Ecto neural progenitor cell (in vitro differentiated cells): ENCODE measurements around the gene CSNK1G1.

Experiments used
- DNase-seq: peaks from one replicate; pipeline ENCODE4 v3.0.0-alpha.2; 2018; ENCODE audit warnings: low spot score

Gene CSNK1G1

DNA sequence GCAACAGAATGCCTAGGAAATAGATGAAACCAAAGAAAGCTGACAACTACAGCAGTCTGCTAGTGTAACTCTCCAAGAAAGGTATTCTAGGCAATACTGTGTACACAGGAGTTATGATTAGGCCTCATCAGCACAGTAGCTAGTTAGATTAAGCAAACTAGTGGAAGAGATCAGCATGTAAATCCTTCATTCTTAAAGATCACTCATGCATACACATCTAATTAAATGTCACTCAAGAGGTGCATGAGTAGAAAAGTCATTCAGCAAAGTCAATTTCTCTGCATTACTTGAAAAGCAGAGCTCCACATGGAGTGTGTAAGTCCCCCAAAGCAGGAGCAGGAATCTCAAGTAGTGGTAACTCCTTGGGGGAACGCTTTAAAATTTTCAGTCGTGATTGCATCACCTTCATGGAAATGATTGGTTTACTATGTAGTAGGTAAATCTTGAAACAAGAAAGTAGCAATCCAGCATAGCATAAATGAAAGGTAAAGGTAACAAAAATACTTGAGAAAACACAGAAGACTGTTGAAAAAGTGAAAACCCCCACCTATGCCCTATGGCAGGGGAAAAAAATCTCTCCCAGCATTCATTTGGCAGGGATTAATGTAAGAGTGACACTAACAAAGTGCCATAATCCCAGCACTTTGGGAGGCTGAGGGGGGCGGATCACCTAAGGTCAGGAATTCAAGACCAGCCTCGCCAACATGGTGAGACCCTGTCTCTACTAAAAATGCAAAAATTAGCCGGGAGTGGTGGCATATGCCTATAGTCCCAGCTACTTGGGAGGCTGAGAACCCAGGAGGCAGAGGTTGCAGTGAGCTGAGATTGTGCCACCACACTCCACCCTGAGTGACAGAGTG, 163.8 kb downstream of the CSNK1G1 start:
- no peak for DNase-seq

GRCh38 chr15:64187396-64188191, 168.4 kb downstream of the CSNK1G1 start:
- DNase-seq = no peak

GRCh38 chr15:64185146-64185911, 170.6 kb downstream of the CSNK1G1 start:
- DNase-seq = no peak

DNA sequence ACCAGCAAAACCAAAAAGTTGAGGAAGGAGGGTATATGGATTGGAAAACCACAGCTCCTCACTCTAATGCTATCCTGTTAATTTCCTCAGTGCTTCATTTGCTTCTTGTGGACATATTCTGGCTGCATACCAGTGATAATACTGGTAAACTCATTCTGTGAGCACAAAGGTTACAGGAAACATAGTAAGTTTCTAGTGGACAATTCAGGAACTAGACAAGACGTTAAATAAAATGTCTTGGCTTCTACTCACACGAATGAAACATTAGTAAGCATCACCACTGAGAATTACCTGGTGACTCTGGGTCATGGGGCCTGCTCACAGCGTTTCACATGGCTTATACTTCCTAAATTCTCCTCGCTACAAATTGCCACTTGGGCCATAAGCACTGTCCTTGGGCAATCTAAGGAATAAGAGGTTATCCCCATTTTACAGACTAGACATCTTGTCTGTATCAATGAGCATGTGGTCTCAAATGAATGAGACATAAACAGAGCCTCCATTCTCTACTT, 173.1 kb downstream of the CSNK1G1 start:
- DNase-seq = no peak

DNA sequence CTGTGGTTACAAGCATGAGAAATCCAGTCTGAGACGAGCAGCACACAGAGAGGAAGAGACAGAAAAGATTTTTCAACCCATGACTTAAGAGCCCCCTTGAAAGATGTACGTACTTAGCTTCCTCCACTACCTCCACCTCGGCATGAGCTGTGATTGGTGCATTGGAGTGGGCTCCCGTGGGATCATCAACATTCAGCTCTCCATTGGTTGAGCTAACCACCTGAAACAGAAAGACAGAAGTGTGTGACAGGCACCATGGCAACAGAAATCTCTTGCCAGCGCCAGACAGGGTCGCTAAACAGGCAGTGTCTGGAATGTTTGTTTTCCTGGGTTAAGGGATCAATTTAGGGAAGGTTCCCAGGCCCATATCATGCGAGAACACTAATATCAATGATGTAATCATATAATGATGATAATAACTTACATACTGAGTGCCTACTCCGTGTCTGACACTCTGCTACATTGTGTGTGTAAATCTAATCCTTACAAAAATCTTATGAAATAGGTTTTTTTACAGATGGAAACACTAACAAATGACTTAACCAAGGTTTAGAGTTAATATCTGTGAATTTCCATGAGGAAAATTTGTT, 175.6 kb downstream of the CSNK1G1 start:
- DNase-seq = no peak

DNA sequence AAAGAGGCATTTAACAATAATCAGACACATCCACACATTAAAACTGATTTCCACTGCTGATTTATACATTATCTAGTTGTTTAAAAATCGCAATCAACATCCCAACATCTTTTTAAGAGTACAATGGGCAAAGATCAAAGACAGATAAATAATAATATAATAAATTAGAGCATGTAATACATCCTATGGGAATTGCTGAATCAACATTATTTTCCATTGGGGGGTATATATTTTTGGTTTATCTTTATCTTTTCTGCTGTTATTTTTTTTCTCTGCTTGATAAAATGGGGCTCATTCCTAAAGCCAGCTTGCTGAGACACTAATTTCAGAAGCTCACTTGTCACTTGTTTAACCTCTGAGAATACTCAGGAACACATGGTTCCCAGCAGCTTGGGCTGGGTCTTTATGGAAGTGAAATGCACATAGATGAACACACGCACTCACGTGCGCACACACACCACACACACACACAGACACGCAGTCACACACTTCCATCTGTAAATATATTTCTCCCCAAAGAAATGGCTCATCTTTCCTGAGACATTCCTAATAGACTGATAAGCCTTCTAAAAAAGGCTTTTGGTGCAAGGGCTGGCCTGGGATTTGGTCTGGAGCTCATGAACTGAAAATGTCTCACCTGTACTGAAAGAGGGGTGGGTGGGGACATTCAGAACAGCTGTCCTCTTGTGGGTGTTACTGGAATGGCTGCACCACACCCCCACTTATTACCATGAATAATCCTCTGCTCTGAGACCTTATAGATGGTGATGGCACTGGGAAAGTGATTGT, 189.7 kb downstream of the CSNK1G1 start:
- DNase-seq = no peak

DNA sequence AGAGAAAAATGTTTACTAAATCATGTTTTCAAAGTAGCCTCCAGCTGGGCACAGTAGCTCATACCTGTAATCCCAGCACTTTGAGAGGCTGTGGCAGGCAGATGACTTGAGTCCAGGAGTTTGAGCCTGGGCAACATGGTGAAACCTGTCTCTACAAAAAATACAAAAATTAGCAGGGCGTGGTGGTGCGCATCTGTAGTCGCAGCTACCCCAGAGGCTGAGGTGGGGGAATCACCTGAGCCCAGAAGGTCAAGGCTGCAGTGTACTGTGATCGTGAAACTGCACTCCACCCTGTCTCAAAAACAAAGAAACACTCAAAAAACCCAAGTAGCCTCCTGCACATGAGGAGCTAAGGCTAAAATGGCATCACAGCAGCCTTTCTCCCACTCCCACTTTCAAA, 191.5 kb downstream of the CSNK1G1 start:
- DNase-seq = no peak

DNA sequence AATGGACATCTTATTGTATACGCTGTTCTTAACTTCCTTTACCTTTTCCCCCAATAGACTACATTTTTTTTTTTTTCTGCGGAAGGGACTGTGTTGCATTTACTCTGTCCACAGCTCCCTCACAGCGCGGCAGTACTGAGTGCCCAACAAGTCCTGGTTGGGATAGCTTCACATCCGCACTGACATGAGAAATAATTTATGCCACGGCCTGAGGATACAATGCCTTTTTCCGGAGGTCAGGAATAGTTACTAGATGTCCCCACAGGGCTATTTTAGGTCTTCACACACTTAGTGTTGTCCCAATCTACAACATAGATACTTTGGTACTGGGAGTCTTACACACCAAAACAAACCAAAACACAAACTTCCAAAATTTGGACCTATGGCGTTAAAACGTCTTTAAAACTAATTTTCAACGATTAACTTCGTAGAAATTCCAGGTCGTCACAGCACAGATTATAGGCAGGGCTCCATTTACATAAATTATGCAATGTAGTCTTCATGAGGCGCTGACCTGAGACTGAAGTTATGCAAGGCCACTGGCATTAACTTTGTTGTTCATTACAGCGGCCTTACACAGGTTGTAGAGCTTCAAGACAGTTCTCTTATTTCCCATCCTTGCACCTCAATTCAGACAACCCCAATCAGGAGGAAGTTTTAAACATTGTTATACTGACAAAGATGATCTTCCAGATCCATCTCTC, 192.2 kb downstream of the CSNK1G1 start:
- DNase-seq = no peak

- DNase-seq = peak; percentile 97
Observed at GRCh38 chr15:64162869-64163658, 192.9 kb downstream of the CSNK1G1 start, which contains the start of gene PPIB. PPIB (minus strand) TSS chr15:64163022; CDS start chr15:64162986, 36 bp downstream.

GRCh38 chr15:64162478-64162868, 193.5 kb downstream of the CSNK1G1 start:
- DNase-seq = no peak

DNA sequence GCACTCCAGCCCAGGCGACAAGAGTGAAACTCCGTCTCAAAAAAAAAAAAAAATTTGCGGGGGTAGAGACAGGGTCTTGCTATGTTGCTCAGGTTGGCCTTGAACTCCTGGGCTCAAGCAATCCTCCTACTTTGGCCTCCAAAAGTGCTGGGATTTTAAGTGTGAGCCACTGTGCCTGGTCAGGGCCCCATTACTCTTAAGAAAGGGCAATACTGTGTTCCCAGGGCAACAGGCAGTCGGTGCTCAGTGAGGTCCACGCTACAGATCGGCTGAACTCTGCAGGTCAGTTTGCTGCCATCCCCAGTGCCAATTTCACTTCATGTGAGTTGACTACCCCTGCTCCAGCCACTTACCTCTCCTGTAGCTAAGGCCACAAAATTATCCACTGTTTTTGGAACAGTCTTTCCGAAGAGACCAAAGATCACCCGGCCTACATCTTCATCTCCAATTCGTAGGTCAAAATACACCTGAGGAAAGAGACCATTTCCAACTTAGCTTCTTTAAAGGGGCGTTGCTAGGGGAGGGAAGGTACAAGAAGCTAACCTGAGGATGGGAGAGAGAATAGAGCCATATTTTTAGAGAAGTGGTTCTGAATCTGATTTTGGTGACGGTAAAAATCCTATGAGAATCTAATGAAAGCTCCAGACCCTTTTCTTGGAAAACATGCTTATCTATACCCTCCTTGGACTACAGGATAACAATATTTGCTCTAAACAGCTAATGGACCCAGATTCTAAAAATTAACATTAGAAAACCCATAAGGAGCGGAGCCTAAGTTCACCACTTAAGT, 194.1 kb downstream of the CSNK1G1 start:
- no peak for DNase-seq

DNA sequence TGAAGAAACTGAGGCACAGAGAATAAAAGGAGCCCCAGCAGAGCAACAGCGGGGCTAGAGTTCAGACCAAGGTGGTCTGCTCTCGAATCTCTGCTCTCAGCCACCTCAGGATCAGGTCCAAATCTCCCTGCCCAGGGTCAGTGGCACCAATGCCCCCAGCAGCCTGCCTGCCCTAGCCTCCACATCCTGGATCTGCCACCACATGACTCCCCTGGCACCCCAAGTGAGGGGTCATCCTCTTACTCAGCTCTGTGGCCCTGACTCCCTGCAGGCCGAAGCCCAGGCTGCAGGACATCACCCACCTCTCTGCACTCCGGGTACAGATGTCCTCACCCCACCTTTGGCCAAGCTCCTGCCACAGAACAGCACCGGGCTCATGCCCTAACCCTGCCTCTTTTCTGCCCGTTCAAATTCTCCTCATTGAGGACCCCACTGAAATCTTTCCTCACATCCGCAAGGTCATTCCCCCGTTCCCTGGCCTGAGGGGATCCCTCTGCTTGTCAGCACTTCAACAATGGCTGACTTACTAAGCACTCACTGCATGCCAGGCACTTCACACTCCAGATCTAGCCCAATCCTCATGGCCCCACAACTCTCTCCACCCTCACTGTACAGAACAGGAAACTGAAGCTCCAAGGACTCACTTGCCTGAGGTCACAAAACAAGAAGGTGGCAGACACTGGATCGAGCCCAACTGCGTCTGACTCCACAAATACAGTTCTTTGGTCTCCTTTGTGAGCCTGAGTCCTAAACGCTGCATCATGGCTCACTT, 197.4 kb downstream of the CSNK1G1 start:
- no peak for DNase-seq

DNA sequence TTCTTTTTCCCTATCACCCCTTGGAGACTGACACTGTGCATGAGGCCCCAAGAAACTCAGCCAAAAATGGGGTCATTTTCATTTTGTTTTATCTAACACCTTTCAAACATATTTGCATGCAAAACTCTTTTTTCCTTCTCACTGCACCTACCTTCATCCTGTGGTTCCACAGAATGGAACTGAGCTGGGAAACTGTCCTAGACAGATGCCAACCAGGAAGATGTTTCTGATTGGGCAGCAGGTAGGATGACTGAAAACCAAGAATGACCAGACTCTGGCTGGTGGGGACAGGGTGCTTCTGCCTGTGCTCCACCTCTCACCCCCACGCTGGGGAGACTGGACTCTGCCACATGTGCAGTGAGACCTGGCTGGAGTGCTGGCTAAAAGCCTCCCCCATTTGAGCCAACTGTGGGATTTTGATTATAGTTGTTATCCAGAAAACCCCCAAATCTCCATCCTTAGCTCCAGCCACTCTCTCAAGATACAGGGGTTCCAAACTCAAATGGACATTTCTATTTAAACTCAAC, 198.3 kb downstream of the CSNK1G1 start:
- no peak for DNase-seq

- DNase-seq = no peak
Observed at GRCh38 chr15:64156652-64157331, 199.2 kb downstream of the CSNK1G1 start.

GRCh38 chr15:64155802-64156651, 199.9 kb downstream of the CSNK1G1 start:
- DNase-seq = no peak
